22Rv1 (cell line): ENCODE measurements around the gene PIAS4.

Experiments
- H3K27ac ChIP-seq: fragments of 450-650 bp; 2 replicates; pipeline ENCODE4 v1.5.1; 2017
- CTCF ChIP-seq: fragments of 450-650 bp; IDR thresholded peaks from 2 replicates; pipeline ENCODE4 v1.5.1; 2017; ENCODE audit warnings: mild to moderate bottlenecking
- ZFX ChIP-seq: fragments of 450-650 bp; IDR thresholded peaks from 2 replicates; pipeline ENCODE4 v1.6.1; 2017; ENCODE audit warnings: antibody characterized with exemption, borderline replicate concordance

PIAS4 gene

GRCh38 chr19:4012092-4012974, 4.8 kb downstream of the PIAS4 start:
- TF ChIP-seq ZFX (no peak), CTCF (no peak)
- H3K27ac ChIP-seq = no peak overlapping the region

- H3K27ac ChIP-seq = no peak overlapping the region
- no peak for TF ChIP-seq ZFX
These were observed 5.6 kb downstream of the PIAS4 start for GRCh38 chr19:4012975-4013634.

- no peak overlapping the region for H3K27ac ChIP-seq
- TF ChIP-seq ZFX (no peak), CTCF (no peak)
These were observed 6.5 kb downstream of the PIAS4 start for GRCh38 chr19:4013886-4014540.

GRCh38 chr19:4014541-4015491, 7.3 kb downstream of the PIAS4 start:
- no peak for TF ChIP-seq CTCF
- no peak for TF ChIP-seq ZFX
- H3K27ac ChIP-seq = peak overlapping the region; percentile 10; the same call in 1 of the 2 replicates

- H3K27ac ChIP-seq = no peak overlapping the region
- TF ChIP-seq ZFX (no peak), CTCF (no peak)
These were observed 8.3 kb downstream of the PIAS4 start for GRCh38 chr19:4015705-4016402.

- TF ChIP-seq CTCF (no peak), ZFX (no peak)
These were observed 8.9 kb downstream of the PIAS4 start for GRCh38 chr19:4016486-4016885.

More at GRCh38 chr19:4016486-4016885, 8.9 kb downstream of the PIAS4 start:
- no peak overlapping the region for H3K27ac ChIP-seq
